Measurements from ENCODE around the gene ANKRD42. TPM values are rescaled to one million over a fixed set of nuclear protein-coding genes. Genes with fewer than 3 reads are reported as not detected.
A peak's percentile ranks its signal among the peaks of the same experiment; 100 is the strongest.

The ANKRD42 gene
- total RNA-seq, 4 donors from 2014 or later: 11.8 to 13.0 (median 12.6) TPM

DNA sequence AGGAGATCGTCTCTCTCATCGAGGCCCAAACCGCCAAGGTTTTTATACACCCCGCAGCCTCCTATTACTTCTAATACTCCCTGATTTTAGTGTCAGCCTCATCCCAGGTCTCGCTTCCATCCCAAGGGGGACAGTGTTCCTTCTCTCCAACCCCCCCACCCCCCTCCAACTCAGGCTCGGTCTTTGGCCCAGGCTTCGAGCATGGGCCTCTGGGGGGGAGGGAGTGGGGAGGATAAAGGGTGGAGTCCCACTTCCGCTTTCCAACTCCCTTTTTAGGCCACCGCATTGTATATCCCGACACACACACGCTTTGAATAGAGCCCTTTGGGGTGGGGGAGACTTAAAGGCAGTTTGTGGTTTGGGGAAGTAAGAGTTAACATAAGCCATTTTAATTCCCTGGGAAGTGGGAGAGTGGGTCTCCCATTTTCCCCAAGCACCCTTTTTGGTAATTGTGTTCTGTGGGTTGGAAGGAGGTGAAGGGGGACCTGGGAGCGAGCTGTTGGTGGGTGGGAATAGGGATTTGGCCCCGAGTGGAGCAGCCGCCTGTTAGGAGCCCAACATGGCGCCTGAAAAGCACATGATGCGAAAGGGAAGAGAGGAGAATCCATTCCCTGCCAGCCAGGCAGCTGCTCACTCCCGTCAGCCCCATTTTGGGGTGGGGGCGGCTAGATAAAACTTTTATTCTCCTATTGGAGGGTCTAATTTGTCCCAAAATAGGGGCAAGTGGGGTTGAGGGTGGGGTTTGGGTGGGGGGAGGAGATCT is 35.7 kb upstream of the ANKRD42 start:
- Histone ChIP-seq H3K9me3 (no peaks in the 10 kb centered on the region), H3K27ac (replicated peaks in 1 of 4) (peak overlapping the region; percentile 98 to 100 (median 100)), H3K4me1 (peaks cover 30 to 41% (median 38%) of the 10 kb centered on the region in 4 donors), H3K27me3 (no peaks in the 10 kb centered on the region), H3K4me3 (peak overlapping the region; percentile 87 to 97 (median 93)), H3K36me3 (no peaks in the 10 kb centered on the region)
- WGBS: 1% methylated on average over 18 of the region's 18 CpGs
- no peak for DNase-seq (ENCODE audit: extremely low spot score)
- TF ChIP-seq EP300 (IDR thresholded peaks at IDR 0.05): no peak
- TF ChIP-seq POLR2AphosphoS5 (IDR thresholded peaks at IDR 0.05): peak in 1 of 2 donors; percentile 35
- TF ChIP-seq, protein P1, sequence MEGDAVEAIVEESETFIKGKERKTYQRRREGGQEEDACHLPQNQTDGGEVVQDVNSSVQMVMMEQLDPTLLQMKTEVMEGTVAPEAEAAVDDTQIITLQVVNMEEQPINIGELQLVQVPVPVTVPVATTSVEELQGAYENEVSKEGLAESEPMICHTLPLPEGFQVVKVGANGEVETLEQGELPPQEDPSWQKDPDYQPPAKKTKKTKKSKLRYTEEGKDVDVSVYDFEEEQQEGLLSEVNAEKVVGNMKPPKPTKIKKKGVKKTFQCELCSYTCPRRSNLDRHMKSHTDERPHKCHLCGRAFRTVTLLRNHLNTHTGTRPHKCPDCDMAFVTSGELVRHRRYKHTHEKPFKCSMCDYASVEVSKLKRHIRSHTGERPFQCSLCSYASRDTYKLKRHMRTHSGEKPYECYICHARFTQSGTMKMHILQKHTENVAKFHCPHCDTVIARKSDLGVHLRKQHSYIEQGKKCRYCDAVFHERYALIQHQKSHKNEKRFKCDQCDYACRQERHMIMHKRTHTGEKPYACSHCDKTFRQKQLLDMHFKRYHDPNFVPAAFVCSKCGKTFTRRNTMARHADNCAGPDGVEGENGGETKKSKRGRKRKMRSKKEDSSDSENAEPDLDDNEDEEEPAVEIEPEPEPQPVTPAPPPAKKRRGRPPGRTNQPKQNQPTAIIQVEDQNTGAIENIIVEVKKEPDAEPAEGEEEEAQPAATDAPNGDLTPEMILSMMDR (IDR thresholded peaks at IDR 0.05): no peak
- TF ChIP-seq POLR2A (IDR thresholded peaks at IDR 0.05; ENCODE audit: low read depth): no peak
- intact Hi-C loops (cut with DNase I): loop anchor here (2.0 to 10.0 kb wide), 4 partner anchors 35 to 257 kb away; partner anchors contain the start of genes ANKRD42, DDIAS, PRCP and RAB30

DNA sequence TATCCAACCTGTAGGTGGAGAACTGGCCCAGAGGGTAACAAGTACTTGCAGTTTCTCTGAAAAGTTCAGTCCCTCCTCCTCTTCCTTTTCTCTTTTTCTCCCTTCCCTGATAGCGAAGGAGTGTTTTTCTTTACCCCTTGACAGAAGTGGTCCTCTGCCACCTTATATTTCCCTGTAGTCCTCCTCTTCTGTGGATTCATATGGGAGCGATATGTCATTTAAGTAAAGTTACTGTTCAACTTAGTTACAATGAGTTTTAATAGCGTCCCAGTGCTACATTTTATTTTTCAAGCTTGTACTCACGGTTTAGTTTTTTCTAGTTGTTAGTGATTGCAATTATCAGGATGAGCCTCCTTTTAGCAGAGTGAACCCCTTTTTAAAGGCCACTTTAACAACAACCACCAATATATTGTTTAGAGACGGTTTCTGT is 35.1 kb upstream of the ANKRD42 start:
- Histone ChIP-seq H3K27me3 (no peaks in the 10 kb centered on the region), H3K36me3 (no peaks in the 10 kb centered on the region), H3K27ac (replicated peaks in 1 of 4) (peak overlapping the region; percentile 98 to 100 (median 100)), H3K9me3 (no peaks in the 10 kb centered on the region), H3K4me3 (peak overlapping the region; percentile 87 to 97 (median 93)), H3K4me1 (peaks cover 35 to 45% (median 43%) of the 10 kb centered on the region in 4 donors)
- no peak for TF ChIP-seq EP300 (IDR thresholded peaks at IDR 0.05)
- no peak for TF ChIP-seq POLR2A (IDR thresholded peaks at IDR 0.05; ENCODE audit: low read depth)
- TF ChIP-seq, protein P1 (IDR thresholded peaks at IDR 0.05): peak in 1 of 3 experiments; percentile 26
- intact Hi-C loops (cut with DNase I): loop anchor here (2.0 to 10.0 kb wide), 4 partner anchors 34 to 258 kb away; partner anchors contain the start of genes ANKRD42, DDIAS, PRCP and RAB30
- 0% methylated on average over 5 of the region's 5 CpGs for WGBS
- DNase-seq (ENCODE audit: extremely low spot score): no peak

- Histone ChIP-seq H3K27ac (replicated peaks in 1 of 4) (peak overlapping the region; percentile 98 to 100 (median 100)), H3K36me3 (peaks cover 0 to 6% (median 2%) of the 10 kb centered on the region in 4 donors), H3K9me3 (no peaks in the 10 kb centered on the region), H3K27me3 (no peaks in the 10 kb centered on the region), H3K4me3 (peak overlapping the region; percentile 87 to 97 (median 93)), H3K4me1 (peaks cover 35 to 52% (median 45%) of the 10 kb centered on the region in 4 donors)
- 10% methylated on average over 15 of the region's 15 CpGs for WGBS
- intact Hi-C loops (cut with DNase I): loop anchor here (2.0 to 10.0 kb wide), 4 partner anchors 33 to 258 kb away; partner anchors contain the start of genes ANKRD42, DDIAS, PRCP and RAB30
- no peak for TF ChIP-seq POLR2A (IDR thresholded peaks at IDR 0.05; ENCODE audit: low read depth)
- TF ChIP-seq, protein P1 (IDR thresholded peaks at IDR 0.05): no peak
- TF ChIP-seq POLR2AphosphoS5 (IDR thresholded peaks at IDR 0.05): no peak
- DNase-seq (ENCODE audit: extremely low spot score): no peak
Measured at GRCh38 chr11:83158965-83159901, 34.3 kb upstream of the ANKRD42 start.

Data from esophagus muscularis mucosa (tissue), 4 donors.